H1 (cell line): Measurements from ENCODE around the gene S100A11. TPM values are rescaled to one million over a fixed set of nuclear protein-coding genes. Genes with fewer than 3 reads are reported as not detected.

Experiments used
- CREB1 ChIP-seq: IDR thresholded peaks from 2 replicates; pipeline ENCODE4 v1.6.1; 2012; ENCODE audit warnings: inconsistent platforms
- EGR1 ChIP-seq: IDR thresholded peaks from 2 replicates; pipeline ENCODE4 v1.6.1; 2011; ENCODE audit warnings: low read depth, low read length, borderline replicate concordance
- EZH2 ChIP-seq: fragments of 200-600 bp; sonication (generic); IDR thresholded peaks from 2 replicates; pipeline ENCODE4 v1.7.1; 2012; ENCODE audit warnings: low read depth, mild to moderate bottlenecking, moderate library complexity, low read length, inconsistent platforms; ENCODE audit not compliant: severe bottlenecking
- NANOG ChIP-seq: IDR thresholded peaks from 2 replicates; pipeline ENCODE4 v1.6.1; 2011; ENCODE audit warnings: low read length, low read depth, mild to moderate bottlenecking, inconsistent platforms; ENCODE audit not compliant: insufficient read depth, poor library complexity, severe bottlenecking
- NRF1 ChIP-seq: IDR thresholded peaks from 2 replicates; pipeline ENCODE4 v1.6.1; 2011; ENCODE audit warnings: mild to moderate bottlenecking, low read depth, low read length, improper control_type of control experiment
- SIN3A ChIP-seq, 2 experiments: IDR thresholded peaks in 1 of 2; conservative IDR thresholded peaks in 1 of 2; 2 replicates each; pipeline ENCODE4 v1.6.1; 2011 to 2012; ENCODE audit warnings: low read length in 2 of 2, improper control_type of control experiment in 1 of 2, low read depth in 1 of 2, mild to moderate bottlenecking in 1 of 2
- TAF1 ChIP-seq: IDR thresholded peaks from 2 replicates; pipeline ENCODE4 v1.6.1; 2011; ENCODE audit warnings: mild to moderate bottlenecking, low read depth, low read length
- TCF12 ChIP-seq: IDR thresholded peaks from 2 replicates; pipeline ENCODE4 v1.6.1; 2011; ENCODE audit warnings: low read depth, mild to moderate bottlenecking, low read length
- polyA plus RNA-seq, 7 experiments: library from polyadenylated mRNA; depleted of rRNA in 3 of 7; stranded (reverse) in 5 of 7; unstranded in 2 of 7; fragments of >200 nt in 5 of 7; fragments of 200-250 nt in 2 of 7; gene quantifications; 1 replicate in 5 of 7; 2 replicates in 1 of 7; 4 replicates in 1 of 7; pipeline versions ENCODE4 v1.2.1 to v1.2.3, GENCODE V29; 2011 to 2013; ENCODE audit warnings: missing spikeins in 2 of 7, mixed read lengths in 2 of 7
- total RNA-seq: library from RNA; stranded (reverse); fragmentation: NEBNext Ultra II Directional; extraction: Animal tissue kit (Norgen Biotek cat#: 25700); gene quantifications from 2 replicates; pipeline ENCODE4 v1.2.1, GENCODE V29; 2021
- TF ChIP-seq, protein P1 (sequence below): fragments of 300-600 bp; sonication (generic); IDR thresholded peaks from 2 replicates; pipeline ENCODE4 v1.7.1; 2012; ENCODE audit warnings: low read length, moderate library complexity, mild to moderate bottlenecking, inconsistent platforms; ENCODE audit not compliant: insufficient replicate concordance

Gene S100A11
- total and polyA plus RNA-seq, 2 of the 8 experiments (the other 6 are each of a cell fraction or from before 2014, with no cell fraction given) = 120 to 343 TPM

DNA sequence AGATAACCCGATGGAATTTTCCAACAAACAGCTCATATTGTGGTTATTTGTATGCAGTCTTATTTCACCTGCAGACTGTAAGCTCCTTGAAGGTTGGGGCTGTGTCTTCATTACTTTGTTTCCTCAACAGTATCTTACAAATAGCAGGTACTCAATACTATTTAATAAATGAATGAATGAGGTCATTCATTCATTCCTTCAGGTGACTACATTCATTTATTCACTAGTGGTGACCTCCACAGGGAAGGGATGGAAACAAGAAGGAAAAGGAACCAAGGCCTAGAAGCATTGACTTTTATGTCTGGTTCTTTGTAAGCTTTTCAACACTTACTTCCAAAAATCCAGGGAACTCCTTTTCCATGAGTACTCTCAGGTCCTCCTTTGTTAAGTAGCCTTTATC is 51.0 kb downstream of the S100A11 start (continued):
- TF ChIP-seq, protein P1, sequence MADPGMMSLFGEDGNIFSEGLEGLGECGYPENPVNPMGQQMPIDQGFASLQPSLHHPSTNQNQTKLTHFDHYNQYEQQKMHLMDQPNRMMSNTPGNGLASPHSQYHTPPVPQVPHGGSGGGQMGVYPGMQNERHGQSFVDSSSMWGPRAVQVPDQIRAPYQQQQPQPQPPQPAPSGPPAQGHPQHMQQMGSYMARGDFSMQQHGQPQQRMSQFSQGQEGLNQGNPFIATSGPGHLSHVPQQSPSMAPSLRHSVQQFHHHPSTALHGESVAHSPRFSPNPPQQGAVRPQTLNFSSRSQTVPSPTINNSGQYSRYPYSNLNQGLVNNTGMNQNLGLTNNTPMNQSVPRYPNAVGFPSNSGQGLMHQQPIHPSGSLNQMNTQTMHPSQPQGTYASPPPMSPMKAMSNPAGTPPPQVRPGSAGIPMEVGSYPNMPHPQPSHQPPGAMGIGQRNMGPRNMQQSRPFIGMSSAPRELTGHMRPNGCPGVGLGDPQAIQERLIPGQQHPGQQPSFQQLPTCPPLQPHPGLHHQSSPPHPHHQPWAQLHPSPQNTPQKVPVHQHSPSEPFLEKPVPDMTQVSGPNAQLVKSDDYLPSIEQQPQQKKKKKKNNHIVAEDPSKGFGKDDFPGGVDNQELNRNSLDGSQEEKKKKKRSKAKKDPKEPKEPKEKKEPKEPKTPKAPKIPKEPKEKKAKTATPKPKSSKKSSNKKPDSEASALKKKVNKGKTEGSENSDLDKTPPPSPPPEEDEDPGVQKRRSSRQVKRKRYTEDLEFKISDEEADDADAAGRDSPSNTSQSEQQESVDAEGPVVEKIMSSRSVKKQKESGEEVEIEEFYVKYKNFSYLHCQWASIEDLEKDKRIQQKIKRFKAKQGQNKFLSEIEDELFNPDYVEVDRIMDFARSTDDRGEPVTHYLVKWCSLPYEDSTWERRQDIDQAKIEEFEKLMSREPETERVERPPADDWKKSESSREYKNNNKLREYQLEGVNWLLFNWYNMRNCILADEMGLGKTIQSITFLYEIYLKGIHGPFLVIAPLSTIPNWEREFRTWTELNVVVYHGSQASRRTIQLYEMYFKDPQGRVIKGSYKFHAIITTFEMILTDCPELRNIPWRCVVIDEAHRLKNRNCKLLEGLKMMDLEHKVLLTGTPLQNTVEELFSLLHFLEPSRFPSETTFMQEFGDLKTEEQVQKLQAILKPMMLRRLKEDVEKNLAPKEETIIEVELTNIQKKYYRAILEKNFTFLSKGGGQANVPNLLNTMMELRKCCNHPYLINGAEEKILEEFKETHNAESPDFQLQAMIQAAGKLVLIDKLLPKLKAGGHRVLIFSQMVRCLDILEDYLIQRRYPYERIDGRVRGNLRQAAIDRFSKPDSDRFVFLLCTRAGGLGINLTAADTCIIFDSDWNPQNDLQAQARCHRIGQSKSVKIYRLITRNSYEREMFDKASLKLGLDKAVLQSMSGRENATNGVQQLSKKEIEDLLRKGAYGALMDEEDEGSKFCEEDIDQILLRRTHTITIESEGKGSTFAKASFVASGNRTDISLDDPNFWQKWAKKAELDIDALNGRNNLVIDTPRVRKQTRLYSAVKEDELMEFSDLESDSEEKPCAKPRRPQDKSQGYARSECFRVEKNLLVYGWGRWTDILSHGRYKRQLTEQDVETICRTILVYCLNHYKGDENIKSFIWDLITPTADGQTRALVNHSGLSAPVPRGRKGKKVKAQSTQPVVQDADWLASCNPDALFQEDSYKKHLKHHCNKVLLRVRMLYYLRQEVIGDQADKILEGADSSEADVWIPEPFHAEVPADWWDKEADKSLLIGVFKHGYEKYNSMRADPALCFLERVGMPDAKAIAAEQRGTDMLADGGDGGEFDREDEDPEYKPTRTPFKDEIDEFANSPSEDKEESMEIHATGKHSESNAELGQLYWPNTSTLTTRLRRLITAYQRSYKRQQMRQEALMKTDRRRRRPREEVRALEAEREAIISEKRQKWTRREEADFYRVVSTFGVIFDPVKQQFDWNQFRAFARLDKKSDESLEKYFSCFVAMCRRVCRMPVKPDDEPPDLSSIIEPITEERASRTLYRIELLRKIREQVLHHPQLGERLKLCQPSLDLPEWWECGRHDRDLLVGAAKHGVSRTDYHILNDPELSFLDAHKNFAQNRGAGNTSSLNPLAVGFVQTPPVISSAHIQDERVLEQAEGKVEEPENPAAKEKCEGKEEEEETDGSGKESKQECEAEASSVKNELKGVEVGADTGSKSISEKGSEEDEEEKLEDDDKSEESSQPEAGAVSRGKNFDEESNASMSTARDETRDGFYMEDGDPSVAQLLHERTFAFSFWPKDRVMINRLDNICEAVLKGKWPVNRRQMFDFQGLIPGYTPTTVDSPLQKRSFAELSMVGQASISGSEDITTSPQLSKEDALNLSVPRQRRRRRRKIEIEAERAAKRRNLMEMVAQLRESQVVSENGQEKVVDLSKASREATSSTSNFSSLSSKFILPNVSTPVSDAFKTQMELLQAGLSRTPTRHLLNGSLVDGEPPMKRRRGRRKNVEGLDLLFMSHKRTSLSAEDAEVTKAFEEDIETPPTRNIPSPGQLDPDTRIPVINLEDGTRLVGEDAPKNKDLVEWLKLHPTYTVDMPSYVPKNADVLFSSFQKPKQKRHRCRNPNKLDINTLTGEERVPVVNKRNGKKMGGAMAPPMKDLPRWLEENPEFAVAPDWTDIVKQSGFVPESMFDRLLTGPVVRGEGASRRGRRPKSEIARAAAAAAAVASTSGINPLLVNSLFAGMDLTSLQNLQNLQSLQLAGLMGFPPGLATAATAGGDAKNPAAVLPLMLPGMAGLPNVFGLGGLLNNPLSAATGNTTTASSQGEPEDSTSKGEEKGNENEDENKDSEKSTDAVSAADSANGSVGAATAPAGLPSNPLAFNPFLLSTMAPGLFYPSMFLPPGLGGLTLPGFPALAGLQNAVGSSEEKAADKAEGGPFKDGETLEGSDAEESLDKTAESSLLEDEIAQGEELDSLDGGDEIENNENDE = no peak
- TF ChIP-seq EZH2 (no peak), NRF1 (no peak), CREB1 (no peak), EGR1 (no peak), TAF1 (no peak), NANOG (no peak), TCF12 (no peak), SIN3A (conservative IDR thresholded peaks at IDR 0.05 in 1 of 2, IDR thresholded peaks at IDR 0.05 in 1 of 2; ENCODE audit: low read depth in 1 of 2, low read length in 2 of 2) (no peak)
